D341Med (cell line): Measurements from ENCODE around the gene DNAJB9.

ENCODE experiments used
- DNase-seq: peaks from one replicate; pipeline ENCODE4 v3.0.0; 2012; ENCODE audit warnings: low spot score

The DNAJB9 gene

GRCh38 chr7:108568801-108569380 is 783 bp upstream of the DNAJB9 start:
- DNase-seq, result no peak

GRCh38 chr7:108570146-108570755 is 577 bp downstream of the DNAJB9 start:
- DNase-seq, result peak; percentile 68

GRCh38 chr7:108572480-108572879 is 2.8 kb downstream of the DNAJB9 start:
- DNase-seq, result no peak

GRCh38 chr7:108575156-108575555 is 5.5 kb downstream of the DNAJB9 start:
- DNase-seq, result no peak

GRCh38 chr7:108576116-108576515 is 6.4 kb downstream of the DNAJB9 start:
- no peak for DNase-seq

- DNase-seq, result no peak
These were observed 9.3 kb downstream of the DNAJB9 start for GRCh38 chr7:108578937-108579336.

GRCh38 chr7:108580298-108580697 is 10.6 kb downstream of the DNAJB9 start:
- no peak for DNase-seq

- no peak for DNase-seq
These were observed 12.2 kb downstream of the DNAJB9 start for GRCh38 chr7:108581655-108582491.

GRCh38 chr7:108584211-108584610 is 14.5 kb downstream of the DNAJB9 start:
- DNase-seq, result no peak

- DNase-seq, result no peak
These were observed 16.2 kb downstream of the DNAJB9 start for GRCh38 chr7:108585843-108586242.

- no peak for DNase-seq
These were observed 16.6 kb downstream of the DNAJB9 start for GRCh38 chr7:108586274-108586710.

- DNase-seq, result no peak
These were observed 19.5 kb downstream of the DNAJB9 start for GRCh38 chr7:108589199-108589598.

- DNase-seq, result peak; percentile 44
These were observed 20.2 kb downstream of the DNAJB9 start for GRCh38 chr7:108589874-108590273.

GRCh38 chr7:108590606-108591005 is 20.9 kb downstream of the DNAJB9 start:
- DNase-seq, result peak; percentile 41

- peak; percentile 70 for DNase-seq
These were observed 23.1 kb downstream of the DNAJB9 start for GRCh38 chr7:108592646-108593201.

- no peak for DNase-seq
These were observed 26.9 kb downstream of the DNAJB9 start for GRCh38 chr7:108596560-108596959.

- no peak for DNase-seq
These were observed 28.5 kb downstream of the DNAJB9 start for GRCh38 chr7:108598153-108598552.

- DNase-seq, result no peak
These were observed 29.4 kb downstream of the DNAJB9 start for GRCh38 chr7:108598914-108599580.

GRCh38 chr7:108600399-108600798 is 30.7 kb downstream of the DNAJB9 start:
- DNase-seq, result no peak

GRCh38 chr7:108603656-108604306 is 34.1 kb downstream of the DNAJB9 start:
- DNase-seq, result no peak

GRCh38 chr7:108604307-108605077 is 34.8 kb downstream of the DNAJB9 start:
- no peak for DNase-seq
